CD14-positive monocyte (primary cell): ENCODE results near the gene ZBTB39. TPM values are rescaled to one million over a fixed set of nuclear protein-coding genes. Genes with fewer than 3 reads are reported as not detected.

Source experiments
- DNase-seq, 3 donors: peaks; one replicate each; pipeline ENCODE4 v3.0.0-alpha.2; 2011 to 2022
- H2AFZ ChIP-seq: 2 replicates; pipeline ENCODE4 v1.6.0; 2012; ENCODE audit warnings: mild to moderate bottlenecking, low read depth, low read length, inconsistent platforms; ENCODE audit not compliant: insufficient read depth, poor library complexity, severe bottlenecking
- H3K27ac ChIP-seq, 2 donors: 1 replicate in 1 of 2; 2 replicates in 1 of 2; pipeline ENCODE4 v1.5.1; 2012 to 2013; ENCODE audit warnings: low read length in 2 of 2, control low read depth in 1 of 2, inconsistent platforms in 1 of 2, low read depth in 1 of 2, mild to moderate bottlenecking in 1 of 2
- H3K27me3 ChIP-seq, 2 donors: one replicate each; pipeline versions ENCODE4 v1.6.0 to v1.6.1; 2011 to 2013; ENCODE audit warnings: low read length in 2 of 2; ENCODE audit not compliant: control insufficient read depth in 2 of 2, insufficient read depth in 2 of 2
- H3K36me3 ChIP-seq, 2 donors: replicated peaks in 1 of 2; 1 replicate in 1 of 2; 2 replicates in 1 of 2; pipeline versions ENCODE4 v1.5.1 to v1.6.1; 2012 to 2013; ENCODE audit warnings: low read length in 2 of 2, control low read depth in 1 of 2, inconsistent platforms in 1 of 2, mild to moderate bottlenecking in 1 of 2; ENCODE audit not compliant: insufficient read depth in 2 of 2, control insufficient read depth in 1 of 2
- H3K4me1 ChIP-seq, 2 donors: 1 replicate in 1 of 2; 2 replicates in 1 of 2; pipeline versions ENCODE4 v1.5.1 to v1.6.1; 2012 to 2013; ENCODE audit warnings: low read length in 2 of 2, control low read depth in 1 of 2, inconsistent platforms in 1 of 2, mild to moderate bottlenecking in 1 of 2, moderate library complexity in 1 of 2; ENCODE audit not compliant: insufficient read depth in 2 of 2, control insufficient read depth in 1 of 2
- H3K4me2 ChIP-seq: replicated peaks from 2 replicates; pipeline ENCODE3; 2012; ENCODE audit warnings: low read length, moderate library complexity, mild to moderate bottlenecking; ENCODE audit not compliant: poor library complexity, severe bottlenecking; ENCODE audit errors: extremely low read depth
- H3K4me3 ChIP-seq, 3 experiments: fragments of 200-600 bp in 1 of 3; sonication (generic) in 1 of 3; replicated peaks in 1 of 3; 1 replicate in 2 of 3; 2 replicates in 1 of 3; pipeline ENCODE4 v1.5.1; 2011 to 2013; ENCODE audit warnings: low read length in 3 of 3, mild to moderate bottlenecking in 3 of 3, control low read depth in 2 of 3, low read depth in 2 of 3, inconsistent platforms in 1 of 3, moderate library complexity in 1 of 3
- H3K79me2 ChIP-seq: 2 replicates; pipeline ENCODE4 v1.6.0; 2012; ENCODE audit warnings: mild to moderate bottlenecking, control low read depth, inconsistent platforms, low read length, moderate library complexity; ENCODE audit not compliant: insufficient read depth
- H3K9ac ChIP-seq: 2 replicates; pipeline ENCODE4 v1.6.0; 2017; ENCODE audit warnings: low read length, mild to moderate bottlenecking; ENCODE audit not compliant: insufficient read depth, poor library complexity, severe bottlenecking
- H3K9me3 ChIP-seq, 2 donors: replicated peaks in 1 of 2; 1 replicate in 1 of 2; 2 replicates in 1 of 2; pipeline versions ENCODE4 v1.5.1 to v1.6.1; 2012 to 2013; ENCODE audit warnings: low read length in 2 of 2, control low read depth in 1 of 2; ENCODE audit not compliant: control insufficient read depth in 1 of 2, insufficient read depth in 1 of 2
- H4K20me1 ChIP-seq: 2 replicates; pipeline ENCODE4 v1.6.0; 2012; ENCODE audit warnings: mild to moderate bottlenecking, low read length, control low read depth, moderate library complexity; ENCODE audit not compliant: insufficient read depth
- H3K27ac Mint-ChIP-seq, 7 donors: one replicate each; pipeline ENCODE4 v1.8.0; 2020; ENCODE audit warnings: mild to moderate bottlenecking in 7 of 7, mixed read lengths in 7 of 7, moderate library complexity in 6 of 7, inconsistent platforms in 2 of 7
- H3K27me3 Mint-ChIP-seq, 3 donors: one replicate each; pipeline ENCODE4 v1.8.0; 2021 to 2022; ENCODE audit warnings: low read depth in 3 of 3, mild to moderate bottlenecking in 3 of 3, mixed read lengths in 3 of 3, moderate library complexity in 3 of 3, inconsistent platforms in 1 of 3
- H3K36me3 Mint-ChIP-seq, 2 donors: one replicate each; pipeline ENCODE4 v1.8.0; 2020; ENCODE audit warnings: mixed read lengths in 2 of 2, inconsistent platforms in 1 of 2, mild to moderate bottlenecking in 1 of 2
- H3K4me1 Mint-ChIP-seq: one replicate; pipeline ENCODE4 v1.8.0; 2020; ENCODE audit warnings: mild to moderate bottlenecking, mixed read lengths
- H3K4me3 Mint-ChIP-seq, 2 donors: one replicate each; pipeline ENCODE4 v1.8.0; 2020; ENCODE audit warnings: mild to moderate bottlenecking in 2 of 2, mixed read lengths in 2 of 2, moderate library complexity in 1 of 2
- H3K9me3 Mint-ChIP-seq, 7 donors: one replicate each; pipeline ENCODE4 v1.8.0; 2020 to 2022; ENCODE audit warnings: mixed read lengths in 7 of 7, mild to moderate bottlenecking in 6 of 7, moderate library complexity in 6 of 7, inconsistent platforms in 2 of 7
- whole genome bisulfite sequencing: methylation state at CpG from one replicate; pipeline ENCODE4 v1.1.5; 2013; ENCODE audit warnings: missing lambda C conversion rate; ENCODE audit not compliant: insufficient coverage; 5-methylcytosine and 5-hydroxymethylcytosine counted together
- intact Hi-C, 2 donors: fragments of 100-400 bp; cut with micrococcal nuclease; formaldehyde crosslinking; loops; one replicate each; pipeline versions ENCODE4 v1.15.0 to v1.15.1; 2023
- polyA plus RNA-seq, 3 donors: library from polyadenylated mRNA; depleted of rRNA in 1 of 3; unstranded in 2 of 3; stranded (reverse) in 1 of 3; fragments of 300-500 nt in 2 of 3; fragments of >200 nt in 1 of 3; fragmentation: Illumina TruSeq in 2 of 3; gene quantifications; 1 replicate in 2 of 3; 2 replicates in 1 of 3; pipeline ENCODE4 v1.2.3, GENCODE V29; 2012 to 2021
- TF ChIP-seq, protein P1 (sequence below): fragments of 200-600 bp; IDR thresholded peaks from one replicate; pipeline ENCODE4 v1.8.0; 2022; ENCODE audit warnings: antibody characterized with exemption, mild to moderate bottlenecking

ZBTB39 gene
- polyA plus RNA-seq, 3 donors: 0.65 to 3.7 (median 1.2) TPM

DNA sequence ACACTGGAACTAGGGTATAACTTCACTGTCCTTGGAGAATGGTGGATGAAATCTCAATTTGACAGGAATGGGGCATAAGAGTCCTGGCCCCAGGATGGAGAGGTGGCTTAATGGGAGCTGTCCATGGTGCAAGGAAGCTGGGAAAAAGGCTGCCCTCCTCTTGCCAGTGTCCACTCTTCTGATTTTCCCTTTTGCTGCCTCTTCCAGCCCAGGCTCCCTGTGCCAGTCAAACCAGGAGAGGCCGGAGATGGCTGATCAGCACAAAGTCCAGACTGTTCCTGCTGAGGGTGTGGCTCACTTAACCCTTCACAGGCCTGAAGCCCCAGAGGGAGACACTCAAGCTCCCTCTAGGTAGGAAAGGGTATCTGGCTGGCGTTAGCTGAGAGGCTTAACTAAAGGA, 43.5 kb upstream of the ZBTB39 start, which contains the start of gene MYO1A:
Gene MYO1A, minus strand, starts transcription at position 240 of the 400 bp plus-strand sequence. CDS start 1,806 bp downstream, outside the sequence.
- H3K36me3 ChIP-seq: no peaks in the 10 kb centered on the region
- no peak within 1 kb of the TSS for H2AFZ ChIP-seq
- H3K4me3 Mint-ChIP-seq: peak within 1 kb of the TSS in 1 of 2 donors; percentile 60
- TF ChIP-seq, protein P1, sequence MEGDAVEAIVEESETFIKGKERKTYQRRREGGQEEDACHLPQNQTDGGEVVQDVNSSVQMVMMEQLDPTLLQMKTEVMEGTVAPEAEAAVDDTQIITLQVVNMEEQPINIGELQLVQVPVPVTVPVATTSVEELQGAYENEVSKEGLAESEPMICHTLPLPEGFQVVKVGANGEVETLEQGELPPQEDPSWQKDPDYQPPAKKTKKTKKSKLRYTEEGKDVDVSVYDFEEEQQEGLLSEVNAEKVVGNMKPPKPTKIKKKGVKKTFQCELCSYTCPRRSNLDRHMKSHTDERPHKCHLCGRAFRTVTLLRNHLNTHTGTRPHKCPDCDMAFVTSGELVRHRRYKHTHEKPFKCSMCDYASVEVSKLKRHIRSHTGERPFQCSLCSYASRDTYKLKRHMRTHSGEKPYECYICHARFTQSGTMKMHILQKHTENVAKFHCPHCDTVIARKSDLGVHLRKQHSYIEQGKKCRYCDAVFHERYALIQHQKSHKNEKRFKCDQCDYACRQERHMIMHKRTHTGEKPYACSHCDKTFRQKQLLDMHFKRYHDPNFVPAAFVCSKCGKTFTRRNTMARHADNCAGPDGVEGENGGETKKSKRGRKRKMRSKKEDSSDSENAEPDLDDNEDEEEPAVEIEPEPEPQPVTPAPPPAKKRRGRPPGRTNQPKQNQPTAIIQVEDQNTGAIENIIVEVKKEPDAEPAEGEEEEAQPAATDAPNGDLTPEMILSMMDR: no peak
- H3K27me3 Mint-ChIP-seq: peaks cover 0 to 6% (median 6%) of the 10 kb centered on the region in 3 donors
- peak within 1 kb of the TSS in 1 of 3 experiments; percentile 22 for H3K4me3 ChIP-seq
- H3K27ac ChIP-seq: peak within 1 kb of the TSS; percentile 3 to 85
- no peaks in the 10 kb centered on the region for H3K9me3 ChIP-seq
- peak within 1 kb of the TSS; percentile 18 for H3K4me2 ChIP-seq
- peaks cover 60% of the 10 kb centered on the region for H3K4me1 Mint-ChIP-seq
- H3K36me3 Mint-ChIP-seq: no peaks in the 10 kb centered on the region
- H4K20me1 ChIP-seq: no peaks in the 10 kb centered on the region
- H3K27me3 ChIP-seq: no peaks in the 10 kb centered on the region
- H3K9me3 Mint-ChIP-seq: peaks cover 0 to 3% (median 0%) of the 10 kb centered on the region in 7 donors
- intact Hi-C loops: no loop called here
- H3K79me2 ChIP-seq: no peaks in the 10 kb centered on the region
- no peak for DNase-seq
- H3K4me1 ChIP-seq: peaks cover 55% of the 10 kb centered on the region in 2 donors
- peak within 1 kb of the TSS in 6 of 7 donors; percentile 37 to 93 (median 68) for H3K27ac Mint-ChIP-seq
- 100% methylated on average over 1 of the region's 2 CpGs for WGBS
- no peak within 1 kb of the TSS for H3K9ac ChIP-seq

DNA sequence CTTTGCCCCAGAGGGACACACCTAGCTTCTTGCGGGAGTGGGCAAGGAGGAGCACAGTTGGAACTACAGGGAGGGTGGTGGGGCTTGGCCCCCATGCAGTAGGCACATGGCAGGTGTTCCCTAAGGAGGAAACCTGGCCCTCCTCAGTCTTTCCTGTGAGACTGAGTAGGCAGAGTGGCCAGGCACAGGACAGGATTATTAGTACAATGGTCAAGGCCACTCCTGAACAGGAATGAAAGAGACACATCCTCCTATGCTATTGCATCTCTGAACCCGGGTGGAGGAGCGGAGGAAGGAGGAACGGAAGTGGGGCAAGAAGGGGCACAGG, 42.7 kb upstream of the ZBTB39 start:
- Histone ChIP-seq H3K27ac (peak overlapping the region; percentile 3 to 85), H3K36me3 (no peaks in the 10 kb centered on the region), H3K4me3 (peak overlapping the region in 1 of 3 experiments; percentile 22), H2AFZ (no peak overlapping the region), H3K4me2 (peak overlapping the region; percentile 18), H3K27me3 (no peaks in the 10 kb centered on the region), H3K4me1 (peaks cover 55% of the 10 kb centered on the region in 2 donors), H3K79me2 (no peaks in the 10 kb centered on the region), H4K20me1 (no peaks in the 10 kb centered on the region), H3K9me3 (no peaks in the 10 kb centered on the region), H3K9ac (no peak overlapping the region)
- Mint-ChIP-seq H3K27me3 (peaks cover 2 to 6% (median 6%) of the 10 kb centered on the region in 3 donors), H3K4me3 (peak overlapping the region in 1 of 2 donors; percentile 60), H3K9me3 (peaks cover 0 to 3% (median 0%) of the 10 kb centered on the region in 7 donors), H3K27ac (peak overlapping the region in 5 of 7 donors; percentile 2 to 93 (median 72)), H3K4me1 (peaks cover 60% of the 10 kb centered on the region), H3K36me3 (no peaks in the 10 kb centered on the region)
- TF ChIP-seq, protein P1: no peak
- intact Hi-C loops: no loop called here
- DNase-seq: peak in 2 of 3 donors; percentile 27 to 34
- WGBS: 100% methylated on average over 1 of the region's 4 CpGs
